Sigmoid colon (tissue), 4 donors: ENCODE measurements around the gene CDKL5.
"Not testable (repeated sequence)": the region's sequence is repeated elsewhere in the genome, so short reads cannot be mapped to it uniquely, and the experiment has no call there.

ENCODE experiments used
- EP300 ChIP-seq, 4 donors: sonication (generic); formaldehyde crosslinking; IDR thresholded peaks; one replicate each; pipeline ENCODE4 v1.6.1; 2017; ENCODE audit warnings: antibody characterized with exemption in 4 of 4
- POLR2A ChIP-seq, 2 donors: fragments of 450-650 bp; IDR thresholded peaks; one replicate each; pipeline ENCODE4 v1.6.1; 2016; ENCODE audit warnings: antibody characterized with exemption in 2 of 2, mild to moderate bottlenecking in 2 of 2, moderate library complexity in 2 of 2
- POLR2AphosphoS5 ChIP-seq, 4 donors: sonication (generic); formaldehyde crosslinking; IDR thresholded peaks; one replicate each; pipeline ENCODE4 v1.6.1; 2017; ENCODE audit warnings: antibody characterized with exemption in 4 of 4
- TF ChIP-seq, protein P1 (sequence below), 4 experiments: fragments of 450-650 bp in 3 of 4; fragments of 200-600 bp in 1 of 4; IDR thresholded peaks; one replicate each; pipeline ENCODE4 v1.5.1; 2016 to 2019; ENCODE audit warnings: antibody characterized with exemption in 4 of 4, mild to moderate bottlenecking in 3 of 4, moderate library complexity in 2 of 4

DNA sequence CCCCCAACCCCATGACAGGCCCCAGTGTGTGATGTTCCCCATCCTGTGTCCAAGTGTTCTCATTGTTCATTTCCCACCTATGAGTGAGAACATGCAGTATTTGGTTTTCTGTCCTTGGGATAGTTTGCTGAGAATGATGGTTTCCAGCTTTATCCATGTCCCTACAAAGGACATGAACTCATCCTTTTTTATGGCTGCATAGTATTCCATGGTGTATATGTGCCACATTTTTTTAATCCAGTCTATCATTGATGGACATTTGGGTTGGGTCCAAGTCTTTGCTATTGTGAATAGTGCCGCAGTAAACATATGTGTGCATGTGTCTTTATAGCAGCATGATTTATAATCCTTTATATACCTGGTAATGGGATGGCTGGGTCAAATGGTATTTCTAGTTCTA is 163.9 kb downstream of the CDKL5 start:
- TF ChIP-seq, protein P1, sequence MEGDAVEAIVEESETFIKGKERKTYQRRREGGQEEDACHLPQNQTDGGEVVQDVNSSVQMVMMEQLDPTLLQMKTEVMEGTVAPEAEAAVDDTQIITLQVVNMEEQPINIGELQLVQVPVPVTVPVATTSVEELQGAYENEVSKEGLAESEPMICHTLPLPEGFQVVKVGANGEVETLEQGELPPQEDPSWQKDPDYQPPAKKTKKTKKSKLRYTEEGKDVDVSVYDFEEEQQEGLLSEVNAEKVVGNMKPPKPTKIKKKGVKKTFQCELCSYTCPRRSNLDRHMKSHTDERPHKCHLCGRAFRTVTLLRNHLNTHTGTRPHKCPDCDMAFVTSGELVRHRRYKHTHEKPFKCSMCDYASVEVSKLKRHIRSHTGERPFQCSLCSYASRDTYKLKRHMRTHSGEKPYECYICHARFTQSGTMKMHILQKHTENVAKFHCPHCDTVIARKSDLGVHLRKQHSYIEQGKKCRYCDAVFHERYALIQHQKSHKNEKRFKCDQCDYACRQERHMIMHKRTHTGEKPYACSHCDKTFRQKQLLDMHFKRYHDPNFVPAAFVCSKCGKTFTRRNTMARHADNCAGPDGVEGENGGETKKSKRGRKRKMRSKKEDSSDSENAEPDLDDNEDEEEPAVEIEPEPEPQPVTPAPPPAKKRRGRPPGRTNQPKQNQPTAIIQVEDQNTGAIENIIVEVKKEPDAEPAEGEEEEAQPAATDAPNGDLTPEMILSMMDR (IDR thresholded peaks at IDR 0.05): not testable (repeated sequence)
- TF ChIP-seq EP300, POLR2AphosphoS5, POLR2A (IDR thresholded peaks at IDR 0.05): not testable (repeated sequence)
